Heart right ventricle (tissue), 16 donors: ENCODE results near the gene PLCG1. TPM values are rescaled to one million over a fixed set of nuclear protein-coding genes. Genes with fewer than 3 reads are reported as not detected.
"Not testable (repeated sequence)": the region's sequence is repeated elsewhere in the genome, so short reads cannot be mapped to it uniquely, and the experiment has no call there.

ENCODE experiments used
- ATAC-seq, 8 donors: fragments of 200-7000 bp; cut with Tn5 transposase; one replicate each; pipeline ENCODE4 v1.9.1; 2020; ENCODE audit warnings: mild to moderate bottlenecking in 8 of 8, moderate library complexity in 8 of 8, moderate number of reproducible peaks in 1 of 8
- DNase-seq, 2 donors: peaks; one replicate each; pipeline ENCODE4 v3.0.0-alpha.2; 2020
- H3K27ac ChIP-seq, 10 donors: fragments of 200-600 bp; sonication (generic) in 2 of 10; one replicate each; pipeline versions ENCODE4 v1.5.0 to v1.8.0; 2020 to 2022; ENCODE audit warnings: mild to moderate bottlenecking in 3 of 10
- H3K27me3 ChIP-seq, 7 donors: fragments of 200-600 bp; one replicate each; pipeline ENCODE4 v1.8.0; 2021 to 2022; ENCODE audit warnings: mild to moderate bottlenecking in 2 of 7
- H3K36me3 ChIP-seq, 9 donors: fragments of 200-600 bp; sonication (generic) in 1 of 9; one replicate each; pipeline versions ENCODE4 v1.5.0 to v1.8.0; 2020 to 2022; ENCODE audit warnings: mild to moderate bottlenecking in 2 of 9
- H3K4me1 ChIP-seq, 9 donors: fragments of 200-600 bp; sonication (generic) in 1 of 9; one replicate each; pipeline versions ENCODE4 v1.5.0 to v1.8.0; 2020 to 2022; ENCODE audit warnings: mild to moderate bottlenecking in 4 of 9
- H3K4me3 ChIP-seq, 10 donors: fragments of 200-600 bp; sonication (generic) in 2 of 10; one replicate each; pipeline versions ENCODE4 v1.5.0 to v1.8.0; 2020 to 2022; ENCODE audit warnings: mild to moderate bottlenecking in 7 of 10, moderate library complexity in 2 of 10
- H3K9me3 ChIP-seq, 11 donors: fragments of 200-600 bp in 10 of 11; sonication (generic) in 2 of 11; one replicate each; pipeline versions ENCODE4 v1.5.0 to v1.8.0; 2013 to 2022; ENCODE audit warnings: mild to moderate bottlenecking in 2 of 11, control low read depth in 1 of 11, moderate library complexity in 1 of 11
- CTCF ChIP-seq, 9 donors: fragments of 200-600 bp; sonication (generic) in 2 of 9; IDR thresholded peaks; one replicate each; pipeline versions ENCODE4 v1.5.0 to v1.8.0; 2021 to 2022; ENCODE audit warnings: antibody characterized with exemption in 9 of 9, mild to moderate bottlenecking in 5 of 9, moderate library complexity in 1 of 9
- WGBS, 2 donors: extraction: QIAGEN DNeasy Blood & Tissue Kit; methylation state at CpG; one replicate each; pipeline ENCODE4 v1.1.7; 2013; ENCODE audit warnings: inconsistent platforms in 1 of 2; 5-methylcytosine and 5-hydroxymethylcytosine counted together
- intact Hi-C, 10 donors: fragments of 100-400 bp; cut with DNase I; formaldehyde crosslinking; loops; one replicate each; pipeline versions ENCODE4 v1.11.1 to v1.14.2; 2022
- polyA plus RNA-seq, 2 donors: library from polyadenylated mRNA; stranded (reverse); fragments of 200-250 nt; gene quantifications; one replicate each; pipeline ENCODE4 v1.2.3, GENCODE V29; 2013
- total RNA-seq, 10 donors: library from RNA; stranded (reverse); fragmentation: NEBNext Ultra II Directional in 3 of 10; extraction: Animal tissue kit (Norgen Biotek cat#: 25700) in 3 of 10; gene quantifications; one replicate each; pipeline versions ENCODE4 v1.2.1 to v1.2.4, GENCODE V29; 2021 to 2023
- donor health status: Arrhythmogenic right ventricular cardiomyopathy.
- donor health status: ischemic (EF 13 %, LVEDD 7.1; RV severe dilation, severe dysfunction).
- donor health status: healthy with polysubstance abuse.
- donor health status: DM: no; HTN: yes; CAD: no.
- donor health status: DM: no; HTN: no; CAD: no.
- donor health status: ischemic (EF 25% LVEDD 6.9; RV normal size, moderate dysfunction).
- donor health status: ischemic (EF 25% LVEDD 5.7; RV mildly dilated, moderate dysfunction).
- donor health status: healthy.
- donor health status: DM: yes; HTN: yes; CAD: no.
- donor health status: Ischemic cardiomyopathy.
- donor health status: ischemic (EF 35%, LVEDD 5.7; RV mildly dilated, moderate dysfunction).
- donor health status: nonischemic (EF 11% LVEDD 7.7; RV severe dilation, severe dysfunction).
- donor health status: DM: yes; HTN: yes; CAD: no.
- donor health status: PGD.
- donor health status: ischemic (EF 29% LVEDD 5.4; RV normal size, mild dysfunction).
- donor health status: nonischemic (EF 23%, LVEDD 6.1; RV moderate dilation, normal function).

Gene PLCG1
- total and polyA plus RNA-seq, 12 donors = 36.6 to 81.7 (median 47.9) TPM

GRCh38 chr20:41111578-41111951 lies 25.8 kb upstream of the PLCG1 start:
- H3K27me3 ChIP-seq = no peaks in the 10 kb centered on the region
- no peak overlapping the region for H3K27ac ChIP-seq
- peaks cover 0 to 100% (median 47%) of the 10 kb centered on the region in 9 donors for H3K36me3 ChIP-seq
- H3K9me3 ChIP-seq = no peaks in the 10 kb centered on the region
- intact Hi-C loops = loop anchor here in 1 of 10 donors (10.0 kb wide), 1 partner anchor 523 kb away; no protein-coding TSS in a partner anchor
- H3K4me3 ChIP-seq = no peak overlapping the region
- no peak for ATAC-seq
- no peak for DNase-seq
- H3K4me1 ChIP-seq = no peaks in the 10 kb centered on the region
- no peak for TF ChIP-seq CTCF (IDR thresholded peaks at IDR 0.05)
- 88 to 92% methylated on average over 5 of the region's 5 CpGs for WGBS, 2 donors

- no peak overlapping the region for H3K27ac ChIP-seq
- WGBS, 2 donors = 80 to 81% methylated on average over 6 of the region's 6 CpGs
- H3K4me3 ChIP-seq = no peak overlapping the region
- ATAC-seq = peak in 1 of 8 donors; percentile 40
- DNase-seq = no peak
- intact Hi-C loops = loop anchor here in 1 of 10 donors (10.0 kb wide), 1 partner anchor 518 kb away; no protein-coding TSS in a partner anchor
- no peaks in the 10 kb centered on the region for H3K4me1 ChIP-seq
- no peaks in the 10 kb centered on the region for H3K9me3 ChIP-seq
- no peaks in the 10 kb centered on the region for H3K27me3 ChIP-seq
- TF ChIP-seq CTCF (IDR thresholded peaks at IDR 0.05) = no peak
- H3K36me3 ChIP-seq = peaks cover 0 to 100% (median 76%) of the 10 kb centered on the region in 9 donors
Observed at GRCh38 chr20:41116282-41116956, 20.9 kb upstream of the PLCG1 start.

- not testable (repeated sequence) for H3K4me1 ChIP-seq, H3K9me3 ChIP-seq, H3K4me3 ChIP-seq, ATAC-seq, DNase-seq, H3K27ac ChIP-seq, H3K27me3 ChIP-seq
- 82 to 83% methylated on average over 6 of the region's 6 CpGs for WGBS, 2 donors
- TF ChIP-seq CTCF (IDR thresholded peaks at IDR 0.05) = peak in 1 of 9 donors; percentile 11
- intact Hi-C loops = loop anchor here in 1 of 10 donors (10.0 kb wide), 1 partner anchor 517 kb away; no protein-coding TSS in a partner anchor
- peaks cover 0 to 100% (median 79%) of the 10 kb centered on the region in 9 donors for H3K36me3 ChIP-seq
Observed at GRCh38 chr20:41118159-41118558, 19.2 kb upstream of the PLCG1 start.

GRCh38 chr20:41118632-41119031 lies 18.7 kb upstream of the PLCG1 start:
- DNase-seq (no peak), ATAC-seq (no peak)
- no peaks in the 10 kb centered on the region for H3K9me3 ChIP-seq
- H3K4me3 ChIP-seq = no peak overlapping the region
- no peaks in the 10 kb centered on the region for H3K4me1 ChIP-seq
- no peaks in the 10 kb centered on the region for H3K27me3 ChIP-seq
- TF ChIP-seq CTCF (IDR thresholded peaks at IDR 0.05) = no peak
- peaks cover 0 to 100% (median 81%) of the 10 kb centered on the region in 9 donors for H3K36me3 ChIP-seq
- no peak overlapping the region for H3K27ac ChIP-seq
- 80 to 81% methylated on average over 3 of the region's 3 CpGs for WGBS, 2 donors
- intact Hi-C loops = loop anchor here in 1 of 10 donors (10.0 kb wide), 1 partner anchor 516 kb away; no protein-coding TSS in a partner anchor
